OCI-LY1 (cell line): ENCODE measurements around the gene STYXL1.

ENCODE experiments used
- CTCF ChIP-seq: fragments of 200-600 bp; sonication (generic), shearing (Covaris generic); IDR thresholded peaks from 2 replicates; pipeline ENCODE4 v1.5.1; 2017; ENCODE audit warnings: mild to moderate bottlenecking, antibody characterized with exemption, low read length, moderate library complexity, mixed read lengths
- EZH2 ChIP-seq: fragments of 200-600 bp; sonication (generic), shearing (Covaris generic); IDR thresholded peaks from 2 replicates; pipeline ENCODE4 v1.8.0; 2017; ENCODE audit warnings: borderline replicate concordance, mixed run types, mild to moderate bottlenecking, antibody characterized with exemption, low read length, moderate library complexity, mixed read lengths

DNA sequence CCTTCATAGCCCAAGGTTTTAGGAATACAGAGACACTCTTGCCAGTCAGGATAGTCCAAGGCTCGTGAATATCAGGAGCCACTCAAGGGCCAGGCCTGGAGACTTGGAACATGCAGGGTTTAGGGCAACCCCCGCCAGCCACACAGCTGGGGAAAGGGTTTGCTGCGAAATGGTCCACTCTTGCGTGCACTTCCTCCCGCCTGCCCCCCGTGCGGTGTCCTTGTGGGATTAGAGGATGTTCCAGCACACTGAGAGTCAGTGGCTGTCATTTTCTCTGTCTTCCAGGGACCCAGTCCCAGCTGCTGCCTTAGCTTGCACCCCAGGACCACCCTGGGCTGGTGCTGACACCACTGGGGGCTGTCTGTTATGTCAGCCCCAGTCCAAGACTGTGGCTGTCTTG is 94.4 kb downstream of the STYXL1 start:
- TF ChIP-seq CTCF = no peak
- TF ChIP-seq EZH2 = no peak
